GM18505 (cell line): ENCODE data around the gene CEP63.
"Not testable (repeated sequence)": the region's sequence is repeated elsewhere in the genome, so short reads cannot be mapped to it uniquely, and the experiment has no call there.

ENCODE experiments used
- ATAC-seq: cut with Tn5 transposase; IDR thresholded peaks from one replicate; pipeline ENCODE4 v1.9.1; 2021; ENCODE audit not compliant: unreplicated experiment
- POLR2A ChIP-seq: IDR thresholded peaks from 4 replicates; pipeline ENCODE4 v1.6.1; 2011; ENCODE audit warnings: borderline replicate concordance; ENCODE audit not compliant: insufficient read depth, insufficient read length; ENCODE audit errors: extremely low read depth

Gene CEP63

DNA sequence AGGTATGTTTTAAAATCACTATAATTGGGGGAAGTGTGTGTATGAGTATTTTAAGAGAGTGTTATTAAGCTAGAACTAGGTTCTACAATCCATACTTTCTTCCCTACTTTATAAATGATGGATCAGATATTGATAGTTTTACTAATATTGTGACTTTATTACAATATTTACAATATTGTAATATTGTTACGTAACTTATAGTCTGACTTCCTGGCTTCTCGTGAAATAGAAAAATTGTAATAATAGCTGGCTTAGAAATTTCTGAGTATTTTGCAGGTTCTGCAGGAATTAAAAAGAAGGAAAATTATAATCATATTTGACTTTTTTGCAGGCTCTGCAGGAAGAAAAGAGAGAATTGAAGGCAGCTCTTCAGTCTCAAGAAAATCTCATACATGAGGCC, 60.0 kb downstream of the CEP63 start:
- TF ChIP-seq POLR2A = no peak
- ATAC-seq = no peak

DNA sequence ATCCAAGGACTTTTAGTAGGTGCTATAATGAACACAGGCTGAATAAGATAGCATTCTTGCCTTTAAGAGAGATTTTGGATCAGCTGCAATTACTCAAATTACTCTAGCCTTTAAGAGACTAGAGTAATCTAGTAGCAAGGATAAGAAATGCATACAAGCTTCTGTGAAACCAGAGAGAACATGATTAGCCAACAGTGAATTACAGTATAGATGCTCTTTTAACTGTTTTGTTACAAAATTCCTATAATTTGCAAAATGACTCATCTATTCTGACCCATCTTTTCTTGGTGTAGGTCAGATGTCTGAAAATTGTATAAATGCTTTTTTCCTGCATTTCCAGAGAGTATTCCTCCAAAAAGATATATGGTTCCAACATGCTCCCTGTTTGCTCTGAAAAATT, 66.9 kb downstream of the CEP63 start:
- no peak for TF ChIP-seq POLR2A

DNA sequence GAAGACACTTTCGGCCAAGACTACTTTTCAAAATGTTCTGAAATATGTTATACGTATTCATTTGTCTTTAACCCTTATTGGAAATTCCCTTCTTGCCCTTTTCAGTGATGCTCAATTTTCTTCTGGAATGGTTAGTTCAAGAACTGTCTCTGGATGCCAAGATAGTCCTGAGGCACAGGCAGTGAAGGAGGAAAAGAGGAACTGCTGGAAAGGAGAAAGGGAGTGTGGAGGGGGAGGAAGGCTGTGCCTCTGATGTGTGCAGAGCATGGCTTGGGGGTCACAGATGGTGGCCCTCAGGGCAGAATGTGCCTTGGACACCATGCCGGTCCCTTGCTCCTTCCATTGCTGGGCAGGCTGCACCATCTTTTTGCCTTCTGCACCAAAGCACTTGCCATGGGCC, 73.7 kb downstream of the CEP63 start:
- ATAC-seq = no peak
- TF ChIP-seq POLR2A = no peak

More for the DNA sequence above, 66.9 kb downstream of the CEP63 start:
- ATAC-seq = no peak

DNA sequence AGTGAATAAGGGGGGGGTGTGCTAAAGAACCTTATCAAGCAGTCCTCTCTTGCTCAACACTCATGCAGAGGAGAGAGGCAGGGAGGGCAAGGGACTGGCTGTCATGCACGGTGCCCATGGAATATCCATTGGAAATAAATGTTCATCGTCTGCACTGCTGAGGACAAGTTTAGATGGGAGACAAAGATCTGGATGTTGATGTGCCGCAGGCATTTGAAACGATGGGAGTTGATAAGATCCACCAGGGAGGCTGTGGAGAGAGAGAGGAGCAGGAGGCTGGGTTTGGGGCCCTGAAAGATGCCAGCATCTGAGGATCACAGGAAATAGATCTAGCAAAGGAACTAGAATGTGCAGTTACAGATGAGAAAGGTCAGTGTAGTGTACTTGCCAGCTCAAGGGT, 76.2 kb downstream of the CEP63 start:
- no peak for TF ChIP-seq POLR2A
- ATAC-seq = no peak

DNA sequence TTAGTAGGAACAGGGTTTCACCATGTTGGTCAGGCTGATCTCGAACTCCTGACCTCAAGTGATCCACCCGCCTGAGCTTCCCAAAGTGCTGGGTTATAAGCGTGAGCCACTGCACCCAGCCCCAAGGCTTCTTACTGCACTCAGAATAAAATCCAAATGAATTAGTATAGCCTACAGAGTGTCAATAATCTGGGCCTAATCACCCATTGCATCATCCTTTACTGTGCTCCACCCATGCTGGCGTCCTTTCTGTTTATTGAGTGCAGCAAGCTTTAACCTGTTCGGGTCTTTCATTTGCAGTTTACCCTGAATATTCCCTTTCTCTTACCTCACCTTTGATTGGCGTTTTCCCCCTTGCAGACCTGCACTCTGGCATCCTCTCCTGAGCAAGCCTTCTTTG, 77.7 kb downstream of the CEP63 start:
- no peak for TF ChIP-seq POLR2A
- no peak for ATAC-seq

DNA sequence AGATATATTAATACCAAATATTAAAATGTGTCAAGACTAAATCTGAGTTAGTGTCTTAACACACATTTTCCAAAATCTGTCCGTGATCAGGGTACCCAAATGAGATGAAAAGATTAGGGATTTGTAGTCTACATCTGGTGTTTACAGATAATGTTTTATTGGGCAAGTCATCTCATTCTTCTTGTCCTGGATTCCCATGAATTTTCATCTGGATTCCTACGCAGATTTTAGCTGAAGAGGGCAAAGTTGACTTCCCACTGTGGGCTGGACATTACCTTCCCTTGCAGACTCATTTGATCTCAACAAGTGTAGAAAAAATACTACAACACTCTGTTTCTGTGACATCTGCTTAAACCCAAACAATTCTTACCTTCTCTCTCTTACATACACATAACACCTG, 79.1 kb downstream of the CEP63 start:
- ATAC-seq = no peak
- TF ChIP-seq POLR2A = no peak

DNA sequence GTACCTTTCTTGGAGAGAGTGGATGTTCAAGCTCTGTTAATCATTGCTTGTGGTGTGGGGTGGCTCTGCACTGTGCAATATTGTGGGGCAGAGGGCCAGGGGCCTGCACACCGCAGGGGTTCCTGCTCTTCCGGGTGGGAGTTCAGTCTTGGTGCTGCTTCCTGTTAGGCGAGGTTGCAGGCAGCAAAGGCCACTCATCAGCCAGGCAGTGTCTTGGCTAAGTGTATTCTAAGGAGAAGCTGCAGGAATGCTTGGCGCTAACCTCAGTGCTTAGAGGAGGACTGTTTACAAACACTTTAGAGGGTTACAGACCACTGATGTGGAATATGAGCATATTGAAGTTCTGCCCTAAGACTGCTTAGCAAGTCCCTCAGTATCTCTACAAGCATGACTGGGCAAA, 81.7 kb downstream of the CEP63 start:
- TF ChIP-seq POLR2A = no peak
- ATAC-seq = no peak

DNA sequence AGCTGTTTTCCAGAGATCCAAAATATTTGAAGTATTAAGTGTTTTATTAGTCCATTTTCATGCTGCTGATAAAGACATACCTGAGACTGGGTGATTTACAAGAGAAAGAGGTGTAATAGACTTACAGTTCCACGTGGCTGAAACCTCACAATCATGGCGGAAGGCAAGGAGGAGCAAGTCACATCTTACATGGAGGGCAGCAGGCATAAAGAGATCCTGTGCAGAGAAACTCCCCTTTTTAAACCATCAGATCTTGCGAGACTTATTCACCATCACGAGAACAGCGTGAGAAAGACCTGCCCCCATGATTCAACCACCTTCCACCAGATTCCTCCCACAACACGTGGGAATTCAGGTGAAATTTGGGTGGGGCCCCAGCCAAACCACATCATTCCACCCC, 82.9 kb downstream of the CEP63 start:
- TF ChIP-seq POLR2A = no peak
- no peak for ATAC-seq

DNA sequence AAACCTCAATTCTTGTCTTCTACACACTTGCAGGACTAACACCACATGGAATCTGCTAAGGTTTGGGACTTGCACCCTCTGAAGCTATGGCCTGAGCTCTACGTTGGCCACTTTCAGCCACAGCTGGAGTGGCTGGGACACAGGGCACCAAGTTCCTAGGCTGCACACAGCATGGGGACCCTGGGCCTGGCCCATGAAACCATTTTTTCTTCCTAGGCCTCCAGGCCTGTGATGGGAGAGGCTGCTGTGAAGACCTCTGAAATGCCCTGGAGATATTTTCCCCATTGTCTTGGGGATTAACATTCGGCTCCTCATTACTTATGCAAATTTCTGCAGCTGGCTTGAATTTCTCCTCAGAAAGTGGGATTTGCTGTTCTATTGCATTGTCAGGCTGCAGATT, 84.0 kb downstream of the CEP63 start:
- ATAC-seq = not testable (repeated sequence)

DNA sequence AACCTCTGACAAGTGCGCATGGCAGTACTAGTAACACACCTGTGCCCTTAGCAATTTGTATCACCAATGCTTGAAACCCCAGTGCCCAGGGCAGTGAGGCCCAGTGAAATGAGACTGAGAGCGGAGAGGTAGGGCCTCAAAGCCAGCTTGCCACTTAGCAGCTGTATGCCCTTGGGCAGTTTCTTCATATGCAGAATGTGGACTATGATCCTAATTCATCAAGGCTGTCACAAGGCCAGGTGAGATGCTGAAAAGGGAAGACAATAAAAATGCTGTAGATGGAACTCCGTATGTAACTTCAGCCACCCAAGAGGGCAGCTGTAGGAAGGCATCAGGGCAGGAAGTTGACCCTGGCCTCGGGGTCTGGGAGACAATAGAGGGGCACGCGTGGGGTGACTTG, 90.6 kb downstream of the CEP63 start:
- TF ChIP-seq POLR2A = no peak
- ATAC-seq = no peak

DNA sequence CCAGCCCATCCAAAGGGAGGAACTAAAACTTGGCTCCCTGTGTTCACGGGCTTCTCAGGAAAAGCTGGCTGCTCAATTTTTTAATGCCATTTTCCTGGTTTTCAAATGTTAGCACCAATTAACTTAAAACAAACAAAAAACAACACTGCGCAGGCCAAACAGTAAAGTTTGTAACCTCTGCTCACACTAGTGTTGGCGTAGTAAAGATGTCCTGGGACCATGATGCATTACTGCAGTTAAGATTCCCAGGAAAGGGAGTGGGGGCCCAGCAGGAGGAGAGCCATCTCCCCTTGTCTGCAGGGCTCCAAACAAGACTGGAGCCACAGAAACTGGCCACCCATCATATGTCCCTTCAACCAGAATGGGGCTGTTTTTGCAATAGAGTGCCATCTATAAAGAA, 91.0 kb downstream of the CEP63 start:
- ATAC-seq = no peak
- no peak for TF ChIP-seq POLR2A

DNA sequence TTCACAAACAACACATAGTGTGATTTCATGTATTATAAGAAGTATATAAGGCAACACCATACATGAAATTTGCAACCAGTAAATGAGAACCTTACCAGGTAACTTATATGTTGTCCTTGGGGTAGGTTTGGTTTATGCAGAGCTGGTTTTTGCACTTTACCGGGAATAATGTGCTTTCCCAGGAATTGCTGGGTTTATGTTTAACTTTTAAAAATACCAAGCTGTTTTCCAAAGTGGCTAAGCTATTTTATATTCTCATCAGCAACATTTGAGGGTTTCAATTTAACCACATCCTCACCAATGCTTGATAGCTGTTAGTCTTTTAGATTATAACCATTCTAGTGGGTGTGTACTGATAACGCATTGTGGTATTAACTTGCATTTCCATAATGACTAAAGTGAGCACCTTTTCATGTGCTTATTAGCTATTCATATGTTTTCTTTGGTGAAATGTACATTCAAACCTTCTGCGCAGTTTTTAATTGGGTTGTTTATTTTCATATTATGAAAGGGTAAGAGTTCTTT, 93.3 kb downstream of the CEP63 start:
- no peak for TF ChIP-seq POLR2A

DNA sequence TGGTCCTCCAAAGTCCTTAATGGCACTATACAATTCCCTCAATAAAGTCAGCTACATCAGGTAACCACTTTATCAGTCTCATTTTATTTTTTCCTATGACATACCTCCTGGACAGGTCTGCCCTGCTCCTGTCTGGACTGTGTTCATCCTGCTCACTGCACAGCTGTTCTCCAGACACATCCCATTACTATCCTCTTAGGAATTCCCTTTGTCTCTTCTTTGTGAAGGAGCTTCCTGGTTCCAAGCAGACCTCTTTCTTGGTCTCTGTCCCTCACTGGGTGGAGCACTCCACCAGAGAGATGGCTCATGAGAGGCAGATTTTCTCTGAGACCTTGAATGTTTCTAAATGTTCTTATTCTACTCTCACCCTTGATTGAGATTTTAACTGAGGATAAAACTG, 104.9 kb downstream of the CEP63 start:
- no peak for ATAC-seq
- TF ChIP-seq POLR2A = no peak

More for the DNA sequence above, 93.3 kb downstream of the CEP63 start:
- ATAC-seq = no peak

DNA sequence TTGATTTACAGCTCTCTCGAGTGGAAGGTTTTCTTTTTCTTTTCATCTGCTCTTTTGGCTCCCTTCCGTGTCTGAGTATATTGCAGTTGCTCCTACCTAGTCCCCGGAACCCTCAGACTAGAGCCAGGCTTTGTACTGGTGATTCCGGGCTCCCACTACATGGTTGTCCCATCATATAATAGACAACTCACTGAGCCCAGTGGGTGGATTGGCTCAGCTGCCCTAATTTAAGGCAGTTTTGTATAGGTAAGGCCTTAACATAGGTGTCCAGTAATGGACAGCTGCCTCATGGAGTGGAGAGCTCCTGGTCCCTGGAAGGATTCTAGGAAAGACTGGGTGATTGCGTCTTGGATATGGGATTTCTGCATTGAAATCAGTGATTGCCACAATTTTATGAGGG, 106.9 kb downstream of the CEP63 start:
- ATAC-seq = no peak
- TF ChIP-seq POLR2A = no peak

DNA sequence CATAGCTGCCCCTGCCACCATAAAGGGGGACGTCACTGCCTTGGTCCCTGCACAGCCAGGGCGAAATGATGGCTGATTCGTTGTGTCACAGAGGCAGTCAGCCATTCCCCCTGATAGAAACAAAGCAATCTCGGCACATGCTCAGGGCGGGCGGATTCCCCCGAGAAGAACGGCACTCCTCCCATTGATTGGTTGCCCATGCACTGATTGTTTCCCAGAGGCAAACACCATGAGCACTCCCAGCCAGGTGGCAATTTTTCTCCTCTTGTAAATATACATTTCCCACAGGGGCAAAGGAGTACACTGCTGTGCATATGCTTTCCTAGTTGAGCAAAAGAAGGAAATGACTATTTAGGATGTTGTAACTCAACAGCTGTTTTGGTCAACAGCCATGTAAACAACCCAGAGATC, 108.5 kb downstream of the CEP63 start:
- TF ChIP-seq POLR2A = no peak
- ATAC-seq = no peak

DNA sequence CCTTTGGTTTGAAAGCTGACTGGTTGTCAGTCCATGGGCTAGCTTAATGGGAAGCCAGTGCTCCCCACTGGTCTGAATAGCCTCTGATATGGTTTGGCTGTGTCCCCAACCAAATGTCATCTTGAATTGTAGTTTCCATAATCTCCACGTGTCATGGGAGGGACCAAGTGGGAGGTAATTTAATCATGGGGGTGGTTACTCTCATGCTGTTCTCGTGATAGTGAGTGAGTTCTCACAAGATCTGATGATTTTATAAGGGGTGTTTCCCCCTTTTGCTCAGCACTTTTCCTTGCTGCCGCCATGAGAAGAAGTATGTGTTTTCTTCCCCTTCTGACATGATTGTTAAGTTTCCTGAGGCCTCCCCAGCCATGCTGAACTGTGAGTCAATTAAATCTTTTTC, 109.1 kb downstream of the CEP63 start:
- not testable (repeated sequence) for ATAC-seq

DNA sequence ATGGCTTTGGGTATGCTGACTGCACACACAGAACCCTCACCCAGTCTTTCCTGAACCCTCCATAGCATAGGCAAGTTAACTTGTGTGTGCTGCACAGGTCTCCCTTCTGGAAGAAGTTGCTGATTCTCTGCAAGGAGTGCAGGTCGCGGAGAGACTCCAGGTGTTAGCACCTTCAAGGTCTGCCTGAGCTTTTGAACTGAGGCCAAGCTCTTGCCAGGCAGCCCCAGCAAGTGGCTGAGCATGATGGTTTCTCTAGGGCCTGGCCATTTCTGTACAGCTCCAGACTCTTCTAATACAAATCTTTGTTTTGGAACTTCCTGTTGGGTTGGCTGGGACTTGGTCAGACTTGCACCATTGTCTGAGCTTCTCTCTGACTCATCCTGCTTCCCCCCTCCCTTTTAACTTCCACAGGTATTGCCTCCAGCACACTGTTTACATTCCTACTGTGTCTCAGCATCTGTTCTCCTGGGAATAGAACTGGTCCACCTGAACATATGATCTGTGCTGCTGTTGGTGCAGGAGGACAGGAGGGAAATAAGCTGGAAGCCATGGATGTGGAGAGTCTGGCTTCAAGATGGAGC, 111.6 kb downstream of the CEP63 start:
- ATAC-seq = no peak
- no peak for TF ChIP-seq POLR2A
